AG10803 (cell line): Measurements from ENCODE around the gene TMEM101.
"Not testable (repeated sequence)": the region's sequence is repeated elsewhere in the genome, so short reads cannot be mapped to it uniquely, and the experiment has no call there.

Experiments used
- DNase-seq: peaks from one replicate; pipeline ENCODE4 v3.0.0; 2010; ENCODE audit warnings: low read depth
- H3K4me3 ChIP-seq: 2 replicates; pipeline ENCODE4 v1.5.1; 2011; ENCODE audit warnings: mild to moderate bottlenecking, low read length, control low read depth
- CTCF ChIP-seq: conservative IDR thresholded peaks from 2 replicates; pipeline ENCODE4 v1.5.1; 2011; ENCODE audit warnings: mild to moderate bottlenecking, low read length, control low read depth, inconsistent platforms

TMEM101 gene

DNA sequence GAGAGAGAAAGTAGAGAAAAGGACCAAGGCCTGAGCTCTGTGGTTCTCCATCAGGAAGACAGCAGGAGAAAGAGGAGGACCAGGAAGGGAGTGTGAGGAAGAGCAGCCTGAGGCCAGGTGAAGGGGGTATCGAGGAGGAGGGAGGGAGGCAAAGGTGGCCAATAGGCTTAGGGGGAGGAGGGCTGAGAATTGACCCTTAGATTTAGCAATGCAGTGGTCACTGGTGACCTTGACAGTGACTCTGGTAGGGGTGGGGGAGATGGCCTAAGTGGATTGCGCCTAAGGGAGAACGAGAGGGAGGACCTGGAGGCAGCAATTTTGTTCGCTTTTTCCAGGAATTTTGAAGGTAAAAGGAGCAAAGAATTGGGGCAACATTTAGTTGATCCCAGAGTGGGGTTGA lies 15.7 kb downstream of the TMEM101 start:
- TF ChIP-seq CTCF: no peak
- no peak overlapping the region for H3K4me3 ChIP-seq
- no peak for DNase-seq

DNA sequence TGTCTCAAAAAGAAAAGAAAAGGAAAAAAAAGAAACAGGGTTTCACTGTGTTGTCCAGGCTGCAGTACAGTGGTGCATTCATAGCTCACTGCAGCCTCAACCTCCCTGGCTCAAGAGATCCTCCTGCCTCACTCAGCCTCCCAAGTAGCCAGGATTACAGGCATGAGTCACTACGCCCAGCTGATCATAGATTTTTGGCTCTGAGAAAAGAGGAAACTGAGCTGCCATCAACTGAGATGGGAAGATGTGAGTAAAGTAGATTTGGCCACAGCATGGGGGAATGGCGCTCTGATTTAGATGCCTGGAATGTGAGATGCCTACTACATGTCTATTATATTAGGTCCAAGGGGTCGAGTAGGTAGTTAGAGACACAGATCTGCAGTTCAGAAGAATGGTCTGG lies 16.2 kb downstream of the TMEM101 start:
- DNase-seq: peak; percentile 53

GRCh38 chr17:43997180-43997579 lies 17.6 kb downstream of the TMEM101 start:
- DNase-seq, H3K4me3 ChIP-seq: not testable (repeated sequence)

More for the DNA sequence above, 16.2 kb downstream of the TMEM101 start:
- no peak overlapping the region for H3K4me3 ChIP-seq
- no peak for TF ChIP-seq CTCF

GRCh38 chr17:43995150-43995471 lies 19.7 kb downstream of the TMEM101 start:
- DNase-seq: no peak
- H3K4me3 ChIP-seq: no peak overlapping the region; the same call in 1 of the 2 replicates
- TF ChIP-seq CTCF: no peak

- peak overlapping the region; percentile 46 for H3K4me3 ChIP-seq
- peak; percentile 80 for TF ChIP-seq CTCF
- peak; percentile 47 for DNase-seq
These were observed 20.3 kb downstream of the TMEM101 start for GRCh38 chr17:43994272-43995149.

DNA sequence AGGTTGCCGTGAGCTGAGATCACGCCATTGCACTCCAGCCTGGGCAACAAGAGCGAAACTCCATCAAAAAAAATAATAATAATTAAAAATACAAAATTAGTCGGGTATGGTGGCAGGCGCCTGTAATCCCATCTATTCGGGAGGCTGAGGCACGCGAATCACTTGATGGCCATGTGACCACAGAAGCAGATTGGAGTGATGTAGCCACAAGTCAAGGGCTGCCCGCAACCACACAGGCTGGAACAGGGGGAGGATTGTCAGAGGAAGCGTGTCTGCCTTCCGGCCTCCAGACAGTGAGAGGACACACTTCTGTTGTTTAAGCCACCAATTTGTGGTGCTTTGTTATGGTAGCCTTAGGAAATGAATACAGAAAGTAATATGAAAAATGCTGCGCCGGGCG lies 22.1 kb downstream of the TMEM101 start:
- TF ChIP-seq CTCF: no peak
- H3K4me3 ChIP-seq: no peak overlapping the region
- DNase-seq: no peak

DNA sequence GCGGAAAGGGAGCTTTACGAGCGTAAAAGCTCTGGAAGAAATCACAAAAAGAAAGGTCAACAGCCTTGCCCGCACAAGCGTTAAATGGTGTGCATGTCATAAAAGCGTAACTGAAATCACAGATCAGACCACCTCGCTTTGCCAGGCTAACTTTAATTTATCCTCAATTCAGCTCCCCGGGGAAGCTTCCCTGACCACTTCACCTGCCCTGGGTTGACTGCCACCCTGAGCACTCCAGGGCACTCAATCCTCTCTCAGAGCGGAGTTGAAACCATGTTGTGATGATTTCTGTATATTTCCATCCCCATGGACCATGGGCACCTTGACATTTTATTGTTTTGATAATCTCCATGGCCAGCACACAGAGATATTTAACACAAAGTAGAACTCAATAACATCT lies 26.5 kb downstream of the TMEM101 start:
- no peak for TF ChIP-seq CTCF
- no peak overlapping the region for H3K4me3 ChIP-seq
- no peak for DNase-seq
